GM12875 (cell line): Measurements from ENCODE around the gene KRTAP10-12.

Experiments used
- H3K4me3 ChIP-seq: one replicate; pipeline ENCODE4 v1.5.1; 2011; ENCODE audit warnings: low read depth, low read length, control low read depth
- CTCF ChIP-seq: IDR thresholded peaks from 2 replicates; pipeline ENCODE4 v1.5.1; 2011; ENCODE audit warnings: low read depth, mild to moderate bottlenecking, control low read depth, inconsistent platforms, low read length, moderate library complexity, borderline replicate concordance; ENCODE audit not compliant: insufficient read depth

KRTAP10-12 gene

GRCh38 chr21:44737706-44738354 lies 40.9 kb downstream of the KRTAP10-12 start:
- TF ChIP-seq CTCF: no peak
- no peak overlapping the region for H3K4me3 ChIP-seq

- no peak overlapping the region for H3K4me3 ChIP-seq
- TF ChIP-seq CTCF: no peak
Measured at GRCh38 chr21:44738621-44739020, 41.6 kb downstream of the KRTAP10-12 start.

GRCh38 chr21:44739316-44739715 lies 42.3 kb downstream of the KRTAP10-12 start:
- TF ChIP-seq CTCF: no peak
- H3K4me3 ChIP-seq: no peak overlapping the region

- TF ChIP-seq CTCF: no peak
- H3K4me3 ChIP-seq: no peak overlapping the region
Measured at GRCh38 chr21:44740742-44741141, 43.8 kb downstream of the KRTAP10-12 start.

GRCh38 chr21:44741921-44742320 lies 44.9 kb downstream of the KRTAP10-12 start:
- TF ChIP-seq CTCF: no peak
- no peak overlapping the region for H3K4me3 ChIP-seq

- no peak for TF ChIP-seq CTCF
- no peak overlapping the region for H3K4me3 ChIP-seq
Measured at GRCh38 chr21:44742418-44743153, 45.6 kb downstream of the KRTAP10-12 start.
